NOMO-1 (cell line): ENCODE measurements around the gene SFXN5.
A peak's percentile ranks its signal among the peaks of the same experiment; 100 is the strongest.

ENCODE experiments used
- DNase-seq, 2 experiments: peaks; one replicate each; lab custom pipeline; 2025; ENCODE audit not compliant: unreplicated experiment in 2 of 2; lab: John Stamatoyannopoulos, UW

SFXN5 gene

DNA sequence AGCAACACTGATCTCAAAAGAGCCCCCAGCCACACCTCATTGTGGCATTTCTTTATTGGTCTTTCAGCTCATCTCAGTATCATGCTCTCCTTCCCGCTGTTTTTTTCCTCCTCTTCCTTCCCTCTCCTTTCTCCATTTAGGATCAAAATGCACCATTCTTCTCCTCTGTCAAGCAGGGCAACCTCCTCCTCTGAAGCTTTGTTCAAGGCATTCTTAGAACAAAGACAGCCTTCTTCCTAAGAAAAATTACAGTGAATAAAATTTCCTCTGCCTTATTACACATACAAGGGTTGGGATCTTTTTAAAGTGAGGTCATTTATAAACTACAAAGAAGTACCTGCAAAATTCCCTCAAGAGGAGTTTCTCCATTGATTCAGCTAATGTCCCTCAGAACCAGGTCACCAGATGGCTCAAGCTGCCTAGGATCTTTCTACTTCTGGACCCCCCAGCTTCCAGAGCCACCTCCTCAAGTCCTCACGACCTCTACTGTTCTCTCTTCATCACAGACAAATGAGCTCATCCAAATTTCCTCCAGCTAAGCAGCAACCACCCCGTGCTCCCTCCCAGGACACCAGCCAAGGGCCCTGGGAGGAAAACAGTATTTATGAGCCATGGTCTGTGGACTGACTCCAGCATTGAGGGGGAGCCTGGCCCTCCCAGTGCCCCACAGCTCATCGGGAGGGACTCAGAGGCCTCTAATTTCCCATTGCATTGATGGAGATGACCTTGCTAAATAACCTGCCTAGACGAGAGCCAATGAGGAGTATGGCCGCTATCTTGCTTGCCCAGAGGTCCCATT is 18.0 kb downstream of the SFXN5 start:
- no peak for DNase-seq

DNA sequence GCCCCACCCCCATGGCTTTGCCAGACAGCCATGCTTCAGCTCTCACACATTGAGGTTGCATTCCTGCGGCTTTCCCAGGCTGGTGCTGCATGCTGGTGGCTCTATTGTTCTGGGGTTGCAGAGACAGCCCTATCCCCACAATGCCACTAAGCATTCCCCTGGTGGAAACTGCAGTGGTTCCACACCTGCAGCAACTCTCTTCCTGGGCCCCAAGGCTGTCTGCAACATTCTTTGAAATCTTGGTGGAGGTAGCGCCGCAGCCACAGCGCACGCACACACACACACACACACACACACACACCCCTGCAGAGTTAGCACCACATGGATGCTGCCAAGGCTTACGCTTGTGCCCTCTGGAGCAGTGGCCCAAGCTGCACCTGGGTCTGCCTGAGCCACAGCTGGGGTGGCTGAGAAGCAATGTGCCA is 21.4 kb downstream of the SFXN5 start:
- DNase-seq = no peak

DNA sequence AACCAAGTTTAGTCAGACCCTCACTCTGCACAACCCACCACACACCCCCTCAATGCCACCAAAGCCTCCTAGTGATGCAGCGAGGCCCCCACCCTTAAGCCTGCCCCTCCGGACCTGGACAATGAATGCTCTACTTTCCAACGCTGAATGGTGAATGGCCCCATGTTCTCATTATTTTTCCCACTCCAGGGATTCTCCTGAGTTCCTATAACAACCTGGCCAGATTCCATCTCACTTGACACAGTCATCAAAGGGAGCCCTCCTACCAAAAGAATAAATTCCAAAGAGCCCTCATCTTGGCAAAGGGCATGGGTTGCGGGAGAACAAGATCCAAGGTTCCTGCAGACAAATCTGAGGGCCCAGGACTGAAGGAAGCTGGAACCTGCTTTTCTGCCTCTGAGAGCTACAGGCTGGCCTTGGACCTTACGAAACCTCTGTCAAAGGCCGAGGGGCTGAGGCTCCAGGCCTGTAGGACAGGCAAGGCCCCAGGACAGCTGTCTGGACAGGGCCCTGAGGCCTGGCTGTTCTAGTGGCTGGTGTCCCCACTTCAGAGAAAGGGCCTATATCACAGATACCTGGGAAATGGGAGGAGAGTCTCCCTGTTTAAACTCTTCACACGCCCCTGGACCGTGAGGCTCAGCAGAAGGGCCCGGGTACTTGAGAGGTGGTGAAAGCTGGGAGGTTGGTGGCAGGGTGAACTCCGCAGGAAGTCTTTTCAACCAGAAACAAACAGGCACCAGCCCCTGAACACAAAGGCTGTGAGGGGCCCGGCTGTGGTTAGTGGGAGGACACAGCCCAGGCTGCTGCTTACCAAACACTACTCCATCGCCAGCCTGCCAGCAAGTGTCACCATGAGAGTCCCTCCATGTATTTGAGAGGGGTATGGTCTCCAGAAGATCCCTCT is 27.3 kb downstream of the SFXN5 start:
- DNase-seq = no peak

DNA sequence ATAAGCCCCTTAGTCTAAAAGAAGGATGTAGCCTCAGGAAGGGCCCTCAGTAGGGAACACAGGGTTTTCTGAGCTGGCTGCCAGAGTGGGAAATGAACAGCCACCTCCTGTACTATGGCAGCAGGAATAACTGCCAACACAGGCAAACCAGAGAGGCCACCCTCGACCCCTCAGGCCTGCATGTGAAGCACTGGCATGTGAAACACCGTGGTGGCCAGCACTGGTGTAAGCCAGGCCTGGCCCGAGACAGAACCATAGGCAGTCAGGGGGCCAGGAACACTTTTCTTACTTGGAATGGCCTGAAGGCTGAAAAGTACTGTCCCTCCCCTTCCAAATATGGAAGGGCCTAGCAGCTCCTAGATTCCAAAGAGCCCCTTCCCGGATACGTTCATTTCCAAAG is 28.2 kb downstream of the SFXN5 start:
- no peak for DNase-seq

DNA sequence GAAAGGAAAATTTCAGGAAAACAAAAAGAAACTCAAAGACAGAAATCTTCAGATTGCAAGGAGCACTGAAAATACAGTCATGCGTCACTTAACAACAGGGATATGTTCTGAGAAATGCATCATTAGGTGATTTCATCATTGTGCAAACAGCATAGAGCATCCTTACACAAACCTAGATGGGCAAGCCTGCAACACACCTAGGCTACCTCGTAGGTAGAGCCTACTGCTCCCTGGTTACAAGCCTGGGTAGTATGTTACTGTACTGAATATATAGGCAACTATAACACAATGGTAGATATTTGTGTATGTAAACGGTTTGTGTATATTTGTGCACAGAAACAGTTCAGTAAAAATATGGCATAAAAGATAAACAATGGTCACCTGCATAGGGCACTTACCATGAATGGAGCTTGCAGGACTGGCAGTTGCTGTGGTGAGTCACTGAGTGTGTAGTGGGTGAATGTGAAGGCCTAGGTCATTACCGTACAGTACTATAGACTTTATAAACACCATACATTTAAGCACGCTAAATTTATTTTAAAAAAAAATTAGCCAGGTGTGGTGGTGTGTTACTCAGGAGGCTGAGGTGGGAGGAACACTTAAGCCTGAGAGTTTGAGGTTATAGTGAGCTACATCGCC is 33.4 kb downstream of the SFXN5 start:
- DNase-seq = no peak

DNA sequence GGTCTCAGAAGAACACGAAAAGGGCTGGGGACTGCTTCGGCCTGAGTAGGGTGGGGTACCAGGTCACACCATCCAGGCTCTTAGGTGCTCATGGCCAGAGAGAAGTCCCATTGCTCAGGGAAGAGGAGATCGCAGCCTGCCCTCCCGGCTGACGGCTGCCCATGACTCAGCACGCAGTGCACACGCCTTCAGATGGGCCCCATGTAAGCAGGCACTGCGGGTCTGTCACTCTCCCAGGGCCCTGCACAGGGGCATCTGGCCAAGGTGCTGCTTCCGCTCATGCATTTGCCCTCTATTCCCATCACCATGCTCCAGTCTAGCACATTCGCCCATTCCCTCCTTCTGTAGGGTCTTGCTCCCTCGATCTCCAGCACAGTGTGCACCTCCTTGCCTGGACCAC is 34.7 kb downstream of the SFXN5 start:
- DNase-seq = no peak

DNA sequence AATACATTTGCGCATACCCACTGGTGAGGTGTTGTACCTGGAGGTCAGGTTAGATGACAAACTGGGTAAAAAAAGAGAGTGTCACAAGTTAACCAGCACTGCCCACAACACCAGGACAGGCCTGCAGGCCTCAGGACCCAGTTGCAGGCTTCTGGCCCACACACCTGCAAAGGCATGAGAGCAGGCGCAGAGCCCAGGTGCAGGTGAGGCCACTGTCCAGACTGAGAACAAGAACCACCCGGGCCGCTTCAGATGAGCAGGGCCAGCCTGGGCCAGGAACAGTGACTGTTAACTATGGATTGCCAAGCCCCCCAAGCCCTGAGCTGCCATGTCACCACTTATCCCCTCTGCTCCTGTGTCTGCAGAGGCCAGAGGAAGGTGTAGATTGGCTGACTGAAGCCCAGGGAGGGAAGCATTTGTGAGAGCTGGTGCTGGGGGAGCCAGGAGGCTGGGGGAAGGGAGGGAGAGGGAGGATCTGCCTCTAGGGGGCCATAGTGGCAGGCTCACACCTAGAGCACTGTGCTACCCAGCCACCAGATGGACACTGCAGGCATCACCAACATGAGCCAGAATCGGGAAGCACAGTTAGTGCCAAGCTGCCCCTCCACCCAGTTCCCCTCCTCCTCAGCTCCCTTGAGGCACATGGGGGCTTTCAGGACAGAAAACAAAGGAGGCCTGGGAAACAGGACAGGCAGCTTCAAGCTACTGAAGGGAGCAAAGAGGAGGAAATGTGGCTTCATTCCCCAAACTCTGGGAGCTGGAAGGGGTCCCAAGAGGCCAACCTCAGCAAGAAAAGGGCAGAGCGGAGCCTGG is 35.4 kb downstream of the SFXN5 start:
- no peak for DNase-seq

DNA sequence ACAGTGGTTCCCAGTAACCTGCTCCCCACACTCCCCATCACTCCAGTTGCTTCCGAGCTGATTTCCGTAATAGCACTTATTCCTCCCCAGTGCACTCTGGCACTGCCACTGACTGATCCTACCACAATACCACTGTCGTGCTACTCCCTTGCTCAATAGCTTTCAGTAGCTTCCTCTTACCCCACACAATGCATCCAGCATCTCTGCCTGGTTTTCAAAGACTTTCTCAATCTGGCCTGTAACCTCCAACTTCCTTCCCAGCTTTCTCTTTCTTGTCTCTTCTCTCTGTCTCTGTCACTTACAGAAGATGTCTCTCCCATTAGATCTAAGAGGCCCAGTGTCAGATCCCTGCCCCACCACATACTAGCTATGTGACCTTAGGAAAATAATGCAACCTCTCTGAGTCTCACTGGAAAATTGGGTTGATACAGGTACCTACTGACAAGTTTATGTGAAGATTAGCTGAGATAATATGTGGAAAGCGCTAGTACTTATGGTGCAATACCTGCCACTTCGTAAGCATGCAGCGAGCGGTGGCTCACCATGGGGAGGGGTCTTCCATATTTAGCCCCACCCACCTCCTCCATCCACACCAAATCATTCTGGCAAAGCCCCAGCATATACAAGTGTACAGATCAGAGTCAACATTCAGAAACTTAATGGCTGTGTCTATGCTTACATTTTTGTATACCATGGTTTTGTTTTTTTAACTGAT is 36.7 kb downstream of the SFXN5 start:
- DNase-seq = peak; percentile 82 to 96

DNA sequence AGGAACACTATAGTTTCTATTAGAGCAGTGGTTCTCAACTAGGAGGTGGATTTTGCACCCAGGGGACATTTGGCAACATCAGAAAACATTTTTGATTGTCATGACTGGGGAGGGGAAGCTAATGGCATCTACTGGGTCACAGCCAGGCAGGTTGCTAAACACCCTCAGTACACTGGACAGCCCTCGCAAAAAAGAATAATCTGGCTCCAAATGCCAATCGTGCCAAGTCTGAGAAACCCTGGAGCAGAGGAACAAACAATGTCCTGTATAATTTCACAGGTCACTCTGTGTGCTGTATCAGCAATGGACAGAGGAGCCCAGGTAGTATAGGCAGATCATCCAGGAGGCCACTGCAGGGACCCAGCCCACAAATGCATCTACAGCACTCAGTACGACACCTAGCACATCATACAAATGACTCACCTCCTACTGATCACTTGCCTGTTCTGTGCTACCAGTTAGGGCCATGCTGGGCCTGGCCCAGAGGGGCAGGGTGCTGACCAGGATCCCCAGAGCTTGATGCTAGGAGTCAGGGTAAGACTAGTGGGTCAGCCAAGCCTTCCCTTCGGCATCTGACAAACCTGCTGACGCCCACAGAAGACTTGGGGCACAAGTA is 37.6 kb downstream of the SFXN5 start:
- peak; percentile 68 to 73 for DNase-seq

DNA sequence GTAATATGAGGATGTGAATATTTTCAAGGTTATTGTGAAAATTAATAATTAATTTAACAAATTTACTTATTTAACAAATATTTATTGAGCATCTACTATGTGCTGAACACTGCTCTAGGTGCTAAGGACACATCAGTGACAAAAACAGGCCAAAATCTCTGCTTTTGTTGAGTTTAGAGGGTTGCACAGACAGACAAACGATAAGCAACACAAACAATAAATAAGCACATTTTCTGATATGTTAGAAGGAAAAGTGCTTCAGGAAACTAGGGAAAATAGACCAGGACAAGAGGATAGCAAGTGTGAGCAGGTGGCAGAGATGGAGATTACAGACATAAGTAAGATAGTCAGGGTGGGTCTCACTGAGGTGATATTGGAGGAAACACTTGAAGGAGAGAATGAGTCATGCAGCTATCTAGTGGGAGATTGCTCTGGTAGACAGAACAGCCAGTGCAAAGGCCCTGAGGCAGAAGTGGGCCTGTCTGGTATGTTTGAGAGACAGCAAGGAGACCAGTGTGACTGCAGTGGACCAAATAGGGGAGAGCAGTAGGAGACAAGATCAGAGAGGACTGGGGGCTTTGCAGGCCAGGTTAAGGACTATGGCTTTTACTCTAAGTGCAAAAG is 38.3 kb downstream of the SFXN5 start:
- peak in 1 of 2 experiments; percentile 62 for DNase-seq

DNA sequence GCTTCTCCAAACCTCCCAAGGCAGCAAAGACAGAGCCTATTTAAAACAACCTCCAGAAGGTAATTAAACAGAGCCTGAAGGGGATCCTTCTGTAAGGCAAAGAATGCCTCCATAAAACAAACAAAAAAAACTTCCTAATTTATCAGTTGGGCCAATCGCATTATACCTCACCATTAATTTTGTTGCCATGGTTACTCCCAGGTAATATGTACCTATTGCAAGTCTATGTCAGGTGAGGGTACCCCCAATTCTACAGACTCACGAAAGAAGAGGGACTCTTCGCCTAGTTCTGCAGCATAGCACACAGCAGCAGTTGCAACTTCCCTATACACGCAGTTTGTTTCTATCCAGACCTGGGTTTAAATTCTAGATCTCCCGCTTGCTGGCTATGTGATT is 38.8 kb downstream of the SFXN5 start:
- peak; percentile 18 to 39 for DNase-seq

DNA sequence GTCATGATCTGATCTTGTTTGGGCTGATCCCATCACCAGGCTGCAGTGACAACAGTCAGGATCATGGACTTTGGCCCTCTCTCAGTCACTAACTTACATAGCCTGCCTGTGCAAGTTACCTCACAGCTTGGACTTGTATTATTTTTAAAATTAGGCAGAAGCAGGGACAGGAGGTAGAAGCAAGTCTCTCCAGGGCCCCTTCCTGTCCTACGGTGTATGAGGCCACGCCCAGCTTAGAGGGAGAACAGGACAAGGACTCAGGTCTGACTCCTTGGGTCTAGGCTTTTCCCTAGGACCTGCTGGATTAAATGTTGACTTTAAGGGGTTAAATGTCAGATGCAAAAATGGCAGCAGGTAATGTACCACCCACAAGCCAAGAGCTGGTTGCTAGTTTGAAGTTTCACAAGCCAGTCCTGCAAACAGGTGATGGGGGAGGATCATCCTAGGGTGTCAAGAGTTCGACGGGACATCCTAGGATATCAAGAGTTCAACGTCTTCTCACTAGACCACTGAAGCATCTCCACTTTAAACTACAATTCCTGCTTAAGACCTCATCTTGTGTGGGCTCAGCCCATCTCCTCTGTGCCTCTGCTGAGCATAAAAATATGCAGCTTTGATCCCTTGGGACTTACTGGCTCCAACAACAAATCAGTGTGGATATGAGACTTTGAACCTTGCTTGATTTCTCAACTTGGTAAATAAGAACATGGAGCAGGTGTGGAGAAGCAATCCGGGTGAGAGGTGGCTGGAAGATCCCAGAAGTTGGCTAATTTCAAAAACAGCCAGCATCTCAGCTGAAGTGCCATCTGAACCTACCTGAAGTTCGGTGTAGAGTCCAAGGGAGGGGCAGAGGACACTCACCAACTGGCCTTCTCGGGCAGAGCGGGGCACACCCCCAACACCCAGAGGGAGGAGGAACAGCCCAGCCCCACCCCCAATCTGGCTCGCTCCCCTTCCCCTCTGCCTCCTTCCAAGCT is 39.5 kb downstream of the SFXN5 start:
- no peak for DNase-seq

DNA sequence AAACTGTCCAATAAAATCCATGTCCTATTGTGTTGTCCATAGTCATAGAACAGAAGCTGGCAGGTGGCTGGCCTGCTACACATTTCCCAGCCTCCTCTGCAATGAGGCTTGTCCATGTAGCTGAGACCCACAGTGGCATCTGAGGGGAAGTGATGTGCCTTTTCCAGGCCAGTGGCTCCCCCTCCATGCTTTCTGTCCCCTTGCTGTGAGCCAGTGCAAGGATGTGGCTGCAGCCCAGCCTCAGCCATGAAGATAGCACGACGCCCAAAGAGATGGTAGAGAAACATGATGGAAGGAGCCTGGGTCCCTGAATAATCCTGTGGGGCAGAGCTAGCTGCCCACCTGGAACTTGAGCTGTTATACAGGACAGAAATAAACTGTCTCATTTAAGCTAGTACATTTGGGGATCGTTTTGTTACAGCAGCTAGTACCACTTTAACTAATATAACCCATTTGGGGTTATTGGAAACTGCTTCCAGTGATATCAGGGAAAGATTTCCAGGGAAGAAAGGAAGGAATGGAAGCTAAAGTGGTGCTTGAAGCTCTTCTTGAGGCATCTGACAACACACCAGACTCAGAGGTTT is 40.3 kb downstream of the SFXN5 start:
- DNase-seq = no peak

DNA sequence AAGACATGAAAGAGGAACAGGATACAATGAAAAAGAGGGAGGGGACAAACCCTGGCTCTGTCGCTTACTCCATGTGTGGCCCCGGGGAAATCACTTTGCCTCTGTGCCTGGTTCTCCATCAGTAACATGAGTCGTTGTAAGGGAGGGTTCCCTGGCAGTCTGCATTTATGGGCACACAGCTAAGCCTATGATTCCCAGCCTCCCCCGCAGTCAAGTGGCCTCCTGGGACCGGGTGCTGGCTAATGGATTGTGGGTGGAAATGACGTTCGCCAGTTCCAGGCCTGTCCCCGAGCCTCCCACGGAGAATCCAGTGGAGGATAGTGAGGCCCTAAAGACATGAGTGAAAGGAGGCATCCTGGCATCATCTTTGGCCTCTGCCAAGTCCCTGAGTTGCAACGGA is 42.7 kb downstream of the SFXN5 start:
- DNase-seq = no peak

DNA sequence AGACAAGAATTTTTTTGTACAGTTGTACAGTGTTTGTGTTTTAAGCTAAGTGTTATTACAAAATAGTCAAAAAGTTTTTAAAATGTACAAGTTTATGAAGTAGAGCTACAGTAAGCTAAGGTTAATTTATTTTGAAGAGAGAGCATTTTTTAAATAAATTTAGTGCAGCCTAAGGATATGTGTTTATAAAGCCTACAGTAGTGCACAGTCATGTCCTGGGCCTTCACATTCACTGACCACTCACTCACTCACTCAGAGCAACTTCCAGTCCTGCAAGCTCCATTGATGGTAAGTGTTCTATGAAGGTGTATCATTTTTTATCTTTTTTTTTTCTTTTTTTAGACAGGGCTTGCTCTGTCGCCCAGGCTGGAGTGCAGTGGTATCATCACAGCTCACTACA is 44.2 kb downstream of the SFXN5 start:
- DNase-seq = no peak

DNA sequence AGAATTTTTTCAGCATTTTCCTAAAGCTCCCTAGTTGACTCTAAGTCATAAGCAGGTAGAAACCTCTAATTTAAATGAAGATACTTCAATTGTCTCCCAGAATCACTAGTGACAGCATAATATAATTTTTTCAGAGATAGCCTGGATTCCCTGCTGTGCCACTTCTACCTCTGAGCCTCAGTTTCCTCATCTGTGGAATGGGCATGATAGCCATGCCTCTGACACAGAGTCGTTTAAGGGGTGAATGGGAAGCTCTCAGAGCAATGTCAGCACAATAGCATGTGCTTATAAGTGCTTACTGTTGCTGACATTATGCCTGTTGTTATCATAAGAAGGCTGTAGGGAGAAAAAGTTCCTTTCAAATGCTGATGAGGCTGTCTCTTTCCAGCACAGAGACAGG is 48.0 kb downstream of the SFXN5 start:
- no peak for DNase-seq

DNA sequence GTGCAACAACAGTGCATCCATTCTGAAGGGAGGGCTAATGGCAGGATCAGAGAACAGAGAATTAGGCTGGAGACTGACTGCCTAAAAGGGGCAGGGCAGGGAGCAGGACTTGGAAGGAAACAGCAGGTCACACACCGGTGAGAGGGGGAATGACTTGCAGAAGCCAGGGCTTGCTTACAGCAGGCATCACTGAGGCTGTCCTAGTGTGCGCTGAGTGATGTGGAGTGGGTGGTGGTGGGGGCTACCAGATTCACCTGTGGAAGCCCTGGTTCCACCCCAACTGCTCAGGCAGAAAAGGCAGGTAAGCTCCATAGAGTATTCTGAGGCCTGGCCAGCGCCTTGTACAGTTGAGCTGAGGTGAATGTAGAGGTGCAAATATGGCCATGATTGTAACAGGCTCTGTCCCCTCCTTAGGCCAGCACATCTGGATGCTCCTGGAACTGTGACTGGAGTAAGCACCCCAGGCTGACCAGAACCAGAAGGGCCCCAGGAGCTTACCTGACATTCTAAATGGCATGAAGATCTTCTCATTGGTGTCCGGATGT is 49.4 kb downstream of the SFXN5 start:
- DNase-seq = no peak
